ENCODE measurements around the gene PAPOLG. TPM values are rescaled to one million over a fixed set of nuclear protein-coding genes. Genes with fewer than 3 reads are reported as not detected.
"Not testable (repeated sequence)": the region's sequence is repeated elsewhere in the genome, so short reads cannot be mapped to it uniquely, and the experiment has no call there.

Gene PAPOLG
- total and polyA plus RNA-seq, 9 donors, result 9.8 to 14.8 (median 11.7) TPM

DNA sequence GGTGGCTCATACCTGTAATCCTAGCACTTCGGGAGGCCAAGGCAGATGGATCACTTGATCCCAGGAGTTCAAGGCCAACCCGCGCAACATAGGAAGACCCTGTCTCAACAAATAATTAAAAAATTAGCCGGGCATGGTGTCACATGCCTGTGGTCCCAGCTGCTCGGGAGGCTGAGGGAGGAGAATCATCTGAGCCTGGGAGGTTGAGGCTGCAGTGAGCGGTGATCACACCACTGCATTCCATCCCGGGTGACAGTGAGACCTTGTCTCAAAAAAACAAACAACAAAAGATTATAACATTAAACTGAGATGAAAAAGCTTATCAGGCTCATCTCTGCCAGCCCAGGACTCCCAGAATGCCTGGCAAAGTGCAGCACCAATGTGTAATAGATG lies 50.5 kb downstream of the PAPOLG start:
- WGBS (ENCODE audit: insufficient coverage), result no CpG with 5 or more reads among the region's 7 CpGs
- H3K9me3 ChIP-seq (replicated peaks; ENCODE audit: control insufficient read depth, low read depth, low read length), result no peaks in the 10 kb centered on the region
- H3K27ac ChIP-seq (ENCODE audit: low read length), result no peak overlapping the region
- no peak overlapping the region for H3K4me3 ChIP-seq (ENCODE audit: low read length)
- H3K27me3 ChIP-seq (ENCODE audit: control insufficient read depth, insufficient read depth, low read length), result no peaks in the 10 kb centered on the region
- no peaks in the 10 kb centered on the region for H3K36me3 ChIP-seq (ENCODE audit: control insufficient read depth, insufficient read depth, low read length)
- peaks cover 6% of the 10 kb centered on the region for H3K4me1 ChIP-seq (ENCODE audit: control insufficient read depth, insufficient read depth, low read length)
- no peak for DNase-seq

DNA sequence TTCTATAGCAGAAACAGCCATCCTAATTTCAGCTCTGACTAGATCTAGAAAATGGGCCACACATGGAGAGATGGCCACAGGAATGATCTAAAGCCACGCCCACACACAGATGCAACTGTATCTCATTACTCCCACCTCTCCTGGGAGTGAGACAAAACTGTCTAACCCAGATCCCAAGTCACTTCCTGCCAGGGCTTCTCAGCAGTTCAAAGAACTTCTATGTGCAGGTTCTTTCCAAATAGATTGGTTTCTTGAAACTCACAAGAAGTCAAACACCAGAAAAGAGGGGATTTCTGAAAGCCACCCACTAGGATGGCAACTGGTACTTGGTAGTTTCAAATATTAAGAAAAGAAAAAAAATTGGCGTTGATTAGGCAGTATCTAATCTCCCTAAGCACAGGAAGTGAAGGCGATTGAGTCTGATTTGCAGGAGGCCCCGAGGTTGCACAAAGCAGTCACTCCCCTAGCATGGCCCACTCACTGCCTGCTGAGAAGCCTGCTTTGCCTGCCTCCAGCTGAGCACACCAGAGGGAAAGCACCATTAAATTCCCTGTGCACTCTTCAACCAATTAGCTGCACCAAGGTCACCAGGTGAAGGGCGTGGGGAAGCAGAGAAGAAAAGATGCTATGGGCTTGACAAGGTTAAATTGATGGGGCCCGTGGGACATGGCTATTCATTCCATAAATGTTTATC lies 51.1 kb downstream of the PAPOLG start:
- WGBS (ENCODE audit: insufficient coverage), result 21% methylated on average over 3 of the region's 6 CpGs
- H3K36me3 ChIP-seq (ENCODE audit: control insufficient read depth, insufficient read depth, low read length), result no peaks in the 10 kb centered on the region
- H3K27ac ChIP-seq (ENCODE audit: low read length), result no peak overlapping the region
- H3K27me3 ChIP-seq (ENCODE audit: control insufficient read depth, insufficient read depth, low read length), result no peaks in the 10 kb centered on the region
- DNase-seq, result peak; percentile 40
- H3K9me3 ChIP-seq (replicated peaks; ENCODE audit: control insufficient read depth, low read depth, low read length), result no peaks in the 10 kb centered on the region
- H3K4me3 ChIP-seq (ENCODE audit: low read length), result no peak overlapping the region
- H3K4me1 ChIP-seq (ENCODE audit: control insufficient read depth, insufficient read depth, low read length), result peaks cover 6% of the 10 kb centered on the region

DNA sequence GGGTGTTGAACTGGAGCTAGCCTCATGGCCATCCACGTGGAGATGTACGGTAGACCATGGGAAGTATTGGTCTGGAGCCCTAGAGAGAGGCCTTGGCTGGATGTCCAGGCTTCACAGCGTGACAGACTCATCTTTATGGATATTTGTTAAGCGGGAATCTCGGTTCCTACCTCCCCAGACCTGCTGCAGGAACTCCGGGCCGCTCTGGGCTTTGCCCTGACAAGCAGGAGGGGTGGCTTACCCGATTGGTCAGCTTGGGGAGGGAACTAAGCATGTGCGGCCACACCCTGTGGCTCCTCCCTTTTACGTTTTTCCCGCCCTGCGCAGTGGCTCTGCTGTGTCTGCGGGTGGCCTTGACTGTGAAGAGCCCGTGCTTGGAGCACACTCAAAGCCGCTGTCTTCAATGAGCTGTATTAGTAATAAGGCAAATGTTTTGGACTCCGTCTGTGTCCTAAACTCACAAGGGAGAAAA lies 52.3 kb downstream of the PAPOLG start:
- 80% methylated on average over 11 of the region's 16 CpGs for WGBS (ENCODE audit: insufficient coverage)
- Histone ChIP-seq H3K36me3 (ENCODE audit: control insufficient read depth, insufficient read depth, low read length) (no peaks in the 10 kb centered on the region), H3K27me3 (ENCODE audit: control insufficient read depth, insufficient read depth, low read length) (no peaks in the 10 kb centered on the region), H3K27ac (ENCODE audit: low read length) (no peak overlapping the region), H3K9me3 (replicated peaks; ENCODE audit: control insufficient read depth, low read depth, low read length) (no peaks in the 10 kb centered on the region), H3K4me3 (ENCODE audit: low read length) (no peak overlapping the region), H3K4me1 (ENCODE audit: control insufficient read depth, insufficient read depth, low read length) (peaks cover 6% of the 10 kb centered on the region)
- DNase-seq, result no peak

DNA sequence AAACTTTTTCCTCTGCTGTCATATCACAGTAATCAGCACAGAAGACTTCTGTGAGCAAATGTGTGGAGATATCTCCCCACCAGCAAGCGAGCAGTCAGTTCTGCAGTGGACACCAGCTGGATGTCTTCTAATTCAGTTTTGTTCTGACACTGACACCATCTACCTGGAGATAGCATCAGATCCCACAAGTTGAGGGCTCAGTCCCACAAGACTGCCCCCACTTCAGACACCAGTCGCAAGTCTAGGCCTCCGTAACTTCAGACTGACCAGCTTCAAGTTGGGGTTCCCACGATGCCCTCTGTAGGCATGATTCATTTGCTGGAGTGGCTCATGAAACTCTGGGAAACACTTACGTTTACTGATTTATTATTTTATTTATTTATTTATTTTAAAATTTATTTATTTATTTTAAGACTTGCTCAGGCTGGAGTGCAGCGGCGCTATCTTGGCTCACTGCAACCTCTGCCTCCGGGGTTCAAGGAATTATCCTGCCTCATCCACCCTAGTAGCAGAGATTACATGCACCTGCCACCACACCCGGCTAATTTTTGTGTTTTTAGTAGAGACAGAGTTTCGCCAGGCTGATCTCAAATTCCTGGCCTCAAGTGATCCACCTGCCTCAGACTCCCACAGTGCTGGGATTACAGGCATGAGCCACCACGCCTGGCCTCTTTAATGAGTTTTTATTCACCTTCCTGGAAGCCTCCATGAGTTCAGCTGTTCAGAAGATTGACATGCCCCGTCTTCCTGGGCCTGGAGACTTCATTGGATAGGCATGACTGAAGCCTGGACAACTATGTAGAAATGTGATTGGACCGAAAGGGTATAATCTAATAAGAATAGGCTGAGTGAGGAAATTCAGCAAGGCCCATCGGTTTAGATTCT lies 55.7 kb downstream of the PAPOLG start:
- Histone ChIP-seq H3K36me3 (ENCODE audit: control insufficient read depth, insufficient read depth, low read length) (no peaks in the 10 kb centered on the region), H3K4me1 (ENCODE audit: control insufficient read depth, insufficient read depth, low read length) (peaks cover 6% of the 10 kb centered on the region), H3K9me3 (replicated peaks; ENCODE audit: control insufficient read depth, low read depth, low read length) (no peaks in the 10 kb centered on the region), H3K4me3 (ENCODE audit: low read length) (no peak overlapping the region), H3K27ac (ENCODE audit: low read length) (no peak overlapping the region), H3K27me3 (ENCODE audit: control insufficient read depth, insufficient read depth, low read length) (peaks cover 2% of the 10 kb centered on the region)
- no peak for DNase-seq
- WGBS (ENCODE audit: insufficient coverage), result 83% methylated on average over 5 of the region's 14 CpGs

DNA sequence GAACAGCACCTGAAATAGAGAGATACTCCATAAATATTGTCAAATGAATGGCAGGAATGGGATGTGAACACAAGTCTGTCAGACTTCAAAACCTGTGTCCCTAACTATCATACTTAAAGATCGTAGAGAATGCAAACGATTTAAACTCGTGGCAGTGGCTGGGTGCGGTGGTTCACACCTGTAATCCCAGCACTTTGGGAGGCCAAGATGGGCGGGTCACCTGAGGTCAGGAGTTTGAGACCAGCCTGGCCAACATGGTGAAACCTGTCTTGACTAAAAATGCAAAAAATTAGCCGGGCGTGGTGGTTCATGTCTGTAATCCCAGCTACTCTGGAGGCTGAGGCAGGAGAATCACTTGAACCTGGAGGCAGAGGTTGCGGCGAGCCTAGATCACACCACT lies 61.1 kb downstream of the PAPOLG start:
- not testable (repeated sequence) for H3K4me1 ChIP-seq (ENCODE audit: control insufficient read depth, insufficient read depth, low read length); DNase-seq
- WGBS (ENCODE audit: insufficient coverage), result 82% methylated on average over 7 of the region's 9 CpGs

DNA sequence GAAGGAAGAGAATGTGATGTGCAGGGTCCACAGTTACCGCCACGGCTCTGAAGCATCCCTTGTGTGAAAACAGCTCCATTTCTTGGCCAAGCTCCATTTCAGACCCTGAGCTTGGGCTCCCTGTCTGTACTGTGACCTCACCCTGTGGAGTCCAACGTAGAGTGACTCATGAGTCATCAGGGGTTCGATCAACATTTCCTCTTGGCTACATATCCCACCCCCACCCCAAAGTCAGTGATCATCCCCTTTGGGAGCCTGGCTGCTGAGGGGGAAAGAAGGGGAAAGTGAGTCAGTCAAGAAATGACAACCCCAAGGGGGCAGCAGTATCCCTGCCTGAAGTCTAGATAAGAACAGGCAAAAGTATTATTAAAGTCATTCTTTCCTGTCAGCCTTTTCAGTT lies 62.2 kb downstream of the PAPOLG start:
- 53% methylated on average over 3 of the region's 4 CpGs for WGBS (ENCODE audit: insufficient coverage)
- Histone ChIP-seq H3K27ac (ENCODE audit: low read length) (no peak overlapping the region), H3K36me3 (ENCODE audit: control insufficient read depth, insufficient read depth, low read length) (no peaks in the 10 kb centered on the region), H3K9me3 (replicated peaks; ENCODE audit: control insufficient read depth, low read depth, low read length) (no peaks in the 10 kb centered on the region), H3K4me3 (ENCODE audit: low read length) (no peak overlapping the region), H3K27me3 (ENCODE audit: control insufficient read depth, insufficient read depth, low read length) (peaks cover 3% of the 10 kb centered on the region), H3K4me1 (ENCODE audit: control insufficient read depth, insufficient read depth, low read length) (no peaks in the 10 kb centered on the region)
- DNase-seq, result no peak

More for the DNA sequence above, 61.1 kb downstream of the PAPOLG start:
- H3K27me3 ChIP-seq (ENCODE audit: control insufficient read depth, insufficient read depth, low read length); H3K9me3 ChIP-seq (replicated peaks; ENCODE audit: control insufficient read depth, low read depth, low read length); H3K36me3 ChIP-seq (ENCODE audit: control insufficient read depth, insufficient read depth, low read length); H3K27ac ChIP-seq (ENCODE audit: low read length); H3K4me3 ChIP-seq (ENCODE audit: low read length): not testable (repeated sequence)

DNA sequence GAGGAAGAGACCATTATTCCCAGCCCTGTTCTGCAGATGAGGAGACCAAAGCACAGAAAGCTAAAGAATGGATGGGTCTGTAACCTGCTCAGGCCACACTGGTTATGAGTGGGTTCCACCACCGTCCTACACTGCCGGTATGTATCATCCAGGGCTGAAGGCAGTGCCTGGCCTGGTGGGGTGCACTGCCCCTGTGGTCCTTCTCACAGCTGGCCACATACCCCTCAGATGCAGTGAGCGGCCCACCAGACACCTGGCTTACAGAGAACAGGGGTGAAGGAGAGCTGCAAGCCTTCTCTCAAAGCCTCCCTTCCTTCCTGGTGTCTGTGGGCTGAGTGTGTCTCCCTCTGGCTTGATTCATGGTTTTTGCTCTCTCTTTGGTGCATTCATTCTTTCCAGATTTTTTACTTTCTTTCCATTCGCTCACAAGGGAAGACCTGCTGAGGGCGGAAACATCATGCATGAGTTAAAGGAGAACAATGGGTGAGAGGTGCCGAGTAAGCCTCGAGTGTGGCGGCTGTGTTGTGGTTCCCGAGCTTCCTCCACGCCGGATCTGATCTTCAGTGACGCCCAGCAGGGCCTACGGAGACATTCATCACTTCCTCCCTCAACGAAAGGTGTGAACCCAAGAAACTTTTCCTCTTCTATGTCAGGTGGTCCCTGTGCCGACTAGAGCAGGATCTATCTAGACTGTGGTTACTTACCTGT lies 63.2 kb downstream of the PAPOLG start:
- Histone ChIP-seq H3K27ac (ENCODE audit: low read length) (no peak overlapping the region), H3K4me3 (ENCODE audit: low read length) (no peak overlapping the region), H3K36me3 (ENCODE audit: control insufficient read depth, insufficient read depth, low read length) (no peaks in the 10 kb centered on the region), H3K4me1 (ENCODE audit: control insufficient read depth, insufficient read depth, low read length) (no peaks in the 10 kb centered on the region), H3K9me3 (replicated peaks; ENCODE audit: control insufficient read depth, low read depth, low read length) (no peaks in the 10 kb centered on the region), H3K27me3 (ENCODE audit: control insufficient read depth, insufficient read depth, low read length) (peaks cover 3% of the 10 kb centered on the region)
- 78% methylated on average over 8 of the region's 15 CpGs for WGBS (ENCODE audit: insufficient coverage)
- no peak for DNase-seq

DNA sequence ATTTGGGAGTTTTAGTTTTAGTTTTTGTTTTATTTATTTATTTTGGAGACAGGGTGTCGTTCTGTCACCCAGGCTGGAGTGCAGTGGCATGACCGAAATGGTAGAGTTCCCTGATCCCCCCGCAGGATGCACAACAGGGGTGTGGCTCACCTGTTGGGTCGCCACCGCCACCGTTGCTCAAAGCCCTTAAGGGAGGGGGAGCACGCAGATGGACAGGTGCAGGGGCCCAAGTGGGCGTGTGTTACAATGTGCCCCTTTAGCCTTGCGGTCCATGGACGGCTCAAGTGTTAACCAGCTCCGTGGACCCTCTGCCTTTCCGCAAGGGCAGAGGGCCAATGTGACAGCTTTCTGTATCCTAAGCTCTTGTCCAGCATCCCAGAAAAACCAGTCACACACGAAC lies 63.9 kb downstream of the PAPOLG start:
- Histone ChIP-seq H3K27ac (ENCODE audit: low read length) (no peak overlapping the region), H3K4me3 (ENCODE audit: low read length) (no peak overlapping the region), H3K9me3 (replicated peaks; ENCODE audit: control insufficient read depth, low read depth, low read length) (no peaks in the 10 kb centered on the region), H3K4me1 (ENCODE audit: control insufficient read depth, insufficient read depth, low read length) (no peaks in the 10 kb centered on the region), H3K36me3 (ENCODE audit: control insufficient read depth, insufficient read depth, low read length) (no peaks in the 10 kb centered on the region), H3K27me3 (ENCODE audit: control insufficient read depth, insufficient read depth, low read length) (peaks cover 3% of the 10 kb centered on the region)
- no peak for DNase-seq
- WGBS (ENCODE audit: insufficient coverage), result 90% methylated on average over 10 of the region's 13 CpGs

DNA sequence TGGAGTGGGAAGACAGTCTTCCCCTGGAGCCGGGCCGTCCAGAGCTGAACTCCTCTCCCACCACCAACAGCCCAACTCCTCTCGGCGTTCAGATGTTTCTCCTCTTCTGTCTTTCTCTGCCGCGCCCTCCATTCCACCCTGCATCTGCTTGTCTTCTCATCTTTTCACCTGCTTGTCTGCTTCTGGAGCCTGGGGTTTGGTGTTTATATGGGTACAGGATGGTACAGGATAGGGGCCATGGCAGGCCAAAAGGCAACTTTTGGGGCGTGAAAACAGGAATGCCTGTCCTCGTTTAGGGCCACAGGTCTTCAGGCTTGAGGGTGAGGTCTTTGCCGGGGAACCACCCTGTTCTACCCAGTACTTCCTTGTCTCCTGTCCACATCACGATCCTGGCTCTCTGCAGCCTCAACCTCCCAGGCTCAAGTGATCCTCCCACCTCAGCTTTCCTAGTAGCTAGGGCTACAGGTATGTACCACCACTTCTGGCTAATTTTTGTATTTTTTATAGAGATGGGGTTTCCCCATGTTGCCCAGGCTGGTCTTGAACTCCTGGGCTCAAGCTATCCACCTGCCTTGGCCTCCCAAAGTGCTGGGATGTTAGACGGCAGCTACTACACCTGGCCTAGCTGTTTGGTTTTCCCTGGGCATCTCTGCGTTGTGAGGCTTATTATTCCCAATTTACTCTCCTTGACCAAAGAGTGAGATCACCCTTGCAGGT lies 64.5 kb downstream of the PAPOLG start:
- peaks cover 2% of the 10 kb centered on the region for H3K27me3 ChIP-seq (ENCODE audit: control insufficient read depth, insufficient read depth, low read length)
- H3K4me1 ChIP-seq (ENCODE audit: control insufficient read depth, insufficient read depth, low read length), result no peaks in the 10 kb centered on the region
- no peak overlapping the region for H3K4me3 ChIP-seq (ENCODE audit: low read length)
- H3K9me3 ChIP-seq (replicated peaks; ENCODE audit: control insufficient read depth, low read depth, low read length), result no peaks in the 10 kb centered on the region
- 81% methylated on average over 2 of the region's 12 CpGs for WGBS (ENCODE audit: insufficient coverage)
- DNase-seq, result no peak
- no peak overlapping the region for H3K27ac ChIP-seq (ENCODE audit: low read length)
- H3K36me3 ChIP-seq (ENCODE audit: control insufficient read depth, insufficient read depth, low read length), result no peaks in the 10 kb centered on the region

Measured in muscle of leg (tissue), 11 donors.